A172 (cell line): Measurements from ENCODE around the gene ELK4. TPM values are rescaled to one million over a fixed set of nuclear protein-coding genes. Genes with fewer than 3 reads are reported as not detected.

Source experiments
- DNase-seq: peaks from one replicate; pipeline ENCODE4 v3.0.0-alpha.2; 2015; ENCODE audit warnings: low spot score
- total RNA-seq: library from RNA; depleted of rRNA; stranded (reverse); fragments of >200 nt; shearing (Covaris generic); gene quantifications from 2 replicates; pipeline ENCODE4 v1.2.3, GENCODE V29; 2014; rRNA removed

ELK4 gene
- total RNA-seq, result 17.7 and 18.4 TPM in 2 replicates

GRCh38 chr1:205631768-205632668 lies at the start of gene ELK4:
Gene ELK4 (minus strand): TSS chr1:205632011. CDS start chr1:205623882, 8,129 bp downstream.
- DNase-seq, result peak; percentile 96

GRCh38 chr1:205681364-205681763 lies 49.6 kb upstream of the ELK4 start:
- DNase-seq, result no peak

DNA sequence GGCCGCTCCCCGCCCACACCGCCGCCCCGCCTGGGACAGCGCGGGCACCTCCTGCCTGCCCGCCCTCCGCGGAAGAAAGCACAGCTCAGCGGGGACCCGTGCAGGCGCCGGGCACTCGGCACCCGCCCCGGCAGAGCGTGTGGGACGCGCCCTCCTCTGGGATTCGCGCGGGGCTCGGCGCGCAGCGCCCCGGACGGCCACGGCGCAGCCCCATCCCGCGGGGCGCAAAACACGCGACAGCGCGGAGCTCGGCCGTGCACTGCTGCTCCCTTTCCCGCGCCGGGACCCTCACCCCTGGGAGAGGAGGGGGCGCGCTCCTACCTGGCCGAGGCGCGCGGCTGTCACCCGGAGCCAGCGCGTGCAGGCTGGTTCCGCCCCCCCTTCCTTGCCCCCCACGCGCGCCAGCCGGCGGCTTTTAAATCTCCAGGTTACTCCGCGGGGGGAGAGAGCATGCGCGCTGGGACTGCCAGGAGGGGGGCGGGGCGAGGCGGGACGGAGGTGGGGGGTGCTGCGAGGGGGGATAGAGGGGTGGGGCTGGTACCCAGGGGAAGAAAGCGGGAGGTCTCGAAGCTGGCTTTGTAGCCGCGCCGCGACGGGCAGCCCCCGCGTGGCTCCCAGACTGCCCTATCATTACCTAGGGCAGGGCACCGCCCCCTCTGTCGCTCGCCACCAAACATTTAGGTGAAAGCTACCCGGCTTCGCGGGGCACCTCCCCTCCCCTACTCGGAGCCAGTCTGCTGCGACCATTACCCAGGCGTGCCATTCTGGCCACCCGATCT lies 48.5 kb upstream of the ELK4 start, which contains the start of gene SLC45A3:
Gene SLC45A3, minus strand, starts transcription at position 437 of the 779 bp plus-strand sequence. CDS start 15,853 bp downstream, outside the sequence.
- DNase-seq, result no peak

DNA sequence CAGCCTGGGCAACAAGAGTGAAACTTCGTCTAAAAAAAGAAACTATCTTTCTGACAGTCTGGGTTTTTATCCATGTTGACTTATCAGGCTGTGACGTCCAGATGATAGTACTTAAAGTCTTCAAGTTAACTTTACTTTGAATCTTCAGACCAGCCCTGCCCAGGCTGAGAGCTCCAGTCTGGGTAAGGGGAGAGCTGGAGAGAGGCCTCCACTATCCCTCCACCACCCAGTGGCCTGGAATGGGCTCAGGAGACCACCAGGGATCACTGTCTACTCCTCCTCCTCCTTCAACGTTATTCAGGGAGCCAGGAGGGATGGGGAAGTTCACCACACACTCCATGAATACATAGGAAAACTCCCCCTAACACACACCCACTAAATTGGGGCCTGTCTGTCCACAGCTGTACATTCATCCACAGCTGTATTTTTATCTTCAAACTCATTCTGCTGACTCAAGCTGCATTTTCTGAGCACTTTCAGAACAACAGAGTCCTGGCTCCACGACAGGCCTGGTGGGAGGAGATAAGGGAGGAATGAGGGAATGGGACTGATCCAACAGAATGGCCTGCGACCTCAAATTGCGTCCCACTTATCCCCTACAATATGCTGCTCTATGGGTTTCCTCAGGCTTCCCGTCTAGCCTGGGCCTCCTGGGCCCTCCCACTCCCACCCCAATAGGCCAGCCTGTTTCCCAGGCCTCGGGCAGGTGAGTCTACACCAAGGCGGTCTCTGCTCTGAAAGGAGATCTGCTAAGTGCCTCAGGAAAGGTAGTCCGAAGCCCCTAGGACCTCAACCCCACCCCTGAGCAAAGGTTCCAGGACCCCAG lies 46.7 kb upstream of the ELK4 start:
- DNase-seq, result no peak

DNA sequence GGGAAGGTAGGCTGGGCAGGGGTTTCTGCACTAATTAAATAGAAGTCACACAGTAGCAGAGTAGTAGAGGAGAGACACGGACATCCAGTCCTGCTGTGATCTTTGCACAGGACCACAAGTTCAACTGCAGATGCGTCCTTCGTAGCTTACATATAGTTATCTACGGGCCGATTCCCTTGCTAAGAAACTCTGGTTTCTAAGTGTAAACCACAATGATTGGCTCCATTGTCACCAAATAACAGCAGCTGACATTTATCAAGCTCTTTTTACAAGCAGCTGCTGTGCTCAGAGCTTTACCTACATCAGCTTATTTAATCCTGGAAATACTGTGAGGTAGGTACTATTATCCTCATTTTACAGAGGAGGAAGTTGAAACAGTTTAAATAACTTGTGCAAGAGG lies 45.4 kb upstream of the ELK4 start:
- DNase-seq, result no peak

DNA sequence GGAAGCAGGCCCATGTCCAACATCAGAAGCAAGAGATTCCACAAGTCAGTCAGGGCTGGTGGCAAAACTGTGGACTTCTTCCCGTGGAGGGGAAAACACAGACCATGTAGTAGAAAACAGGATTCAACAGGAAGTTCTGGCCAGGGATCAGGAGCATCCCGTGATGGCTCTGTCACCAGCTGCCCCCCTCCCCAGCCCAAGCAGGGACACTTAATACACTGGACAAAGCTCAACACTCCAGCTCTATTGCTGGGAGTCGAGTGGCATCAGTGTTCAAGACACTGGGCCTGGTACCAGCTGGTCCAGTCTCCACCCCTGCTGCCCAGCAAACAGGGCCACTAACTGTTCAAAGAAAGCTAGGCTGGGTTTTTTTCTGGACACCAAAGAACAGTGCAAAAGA lies 44.8 kb upstream of the ELK4 start:
- no peak for DNase-seq

GRCh38 chr1:205676002-205676401 lies 44.2 kb upstream of the ELK4 start:
- DNase-seq, result no peak

- no peak for DNase-seq
Measured at GRCh38 chr1:205675247-205675646, 43.4 kb upstream of the ELK4 start.

DNA sequence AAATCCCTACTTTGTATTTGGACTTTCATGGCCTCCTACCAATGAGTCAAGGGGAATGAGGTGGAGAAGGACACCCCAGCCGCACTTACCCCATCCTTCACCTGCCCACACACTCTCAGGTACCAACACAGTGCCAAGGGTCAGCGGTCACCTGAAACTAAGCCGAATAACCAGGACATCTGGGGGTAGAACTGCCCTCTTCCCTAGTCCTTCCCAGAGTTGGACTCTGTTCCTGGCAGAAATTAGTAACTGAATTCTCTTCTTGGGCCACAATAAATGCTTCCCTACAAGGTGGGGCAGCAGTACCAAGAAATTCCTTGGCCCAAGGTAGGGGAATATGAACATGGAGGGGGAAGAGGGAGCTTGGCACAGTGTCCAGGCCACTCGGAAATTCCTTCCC lies 41.2 kb upstream of the ELK4 start:
- no peak for DNase-seq

- DNase-seq, result no peak
Measured at GRCh38 chr1:205672395-205672889, 40.6 kb upstream of the ELK4 start.

DNA sequence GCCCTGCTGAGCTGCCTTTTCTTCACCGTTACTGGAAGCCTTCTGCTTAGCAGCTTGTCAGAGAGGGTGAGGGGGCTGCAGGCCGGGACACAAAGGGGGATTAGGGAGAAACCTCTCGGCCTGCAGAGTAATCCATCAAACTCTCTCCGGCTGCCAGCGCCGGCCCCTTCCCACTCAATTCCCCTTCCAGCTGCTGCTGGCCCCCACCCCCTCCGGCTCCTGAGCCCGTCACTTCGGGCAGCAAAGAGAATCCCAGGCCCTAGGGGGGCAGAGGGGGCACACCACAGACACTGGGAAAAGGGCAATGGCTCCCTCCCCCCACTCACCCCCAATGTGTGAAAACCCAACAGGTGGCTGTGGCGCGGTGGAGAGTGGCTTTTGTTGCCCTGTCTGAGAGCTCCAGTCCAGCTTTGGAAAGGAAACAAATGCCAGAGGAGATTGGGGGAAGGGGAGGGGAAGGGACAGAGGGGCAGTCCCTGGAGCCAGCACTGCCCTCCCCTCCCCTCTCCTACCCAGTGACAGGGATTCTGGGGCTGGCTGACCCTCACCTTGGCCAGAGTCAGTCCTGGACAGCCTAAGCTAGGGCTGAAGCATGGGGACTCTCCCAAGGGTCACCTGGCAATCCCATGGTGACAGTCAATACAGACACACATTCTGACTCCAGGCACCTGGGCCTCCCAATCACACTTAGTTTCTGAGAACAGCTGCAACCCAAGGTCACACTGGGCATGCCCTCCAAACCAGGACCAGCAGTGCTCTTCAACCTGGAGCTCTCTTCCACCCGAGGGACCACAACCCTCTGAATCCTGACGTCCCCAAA lies 39.0 kb upstream of the ELK4 start:
- DNase-seq, result no peak

GRCh38 chr1:205670150-205670446 lies 38.3 kb upstream of the ELK4 start:
- DNase-seq, result no peak

- DNase-seq, result peak; percentile 46
Measured at GRCh38 chr1:205669341-205670149, 37.7 kb upstream of the ELK4 start.

- no peak for DNase-seq
Measured at GRCh38 chr1:205668951-205669340, 37.1 kb upstream of the ELK4 start.

DNA sequence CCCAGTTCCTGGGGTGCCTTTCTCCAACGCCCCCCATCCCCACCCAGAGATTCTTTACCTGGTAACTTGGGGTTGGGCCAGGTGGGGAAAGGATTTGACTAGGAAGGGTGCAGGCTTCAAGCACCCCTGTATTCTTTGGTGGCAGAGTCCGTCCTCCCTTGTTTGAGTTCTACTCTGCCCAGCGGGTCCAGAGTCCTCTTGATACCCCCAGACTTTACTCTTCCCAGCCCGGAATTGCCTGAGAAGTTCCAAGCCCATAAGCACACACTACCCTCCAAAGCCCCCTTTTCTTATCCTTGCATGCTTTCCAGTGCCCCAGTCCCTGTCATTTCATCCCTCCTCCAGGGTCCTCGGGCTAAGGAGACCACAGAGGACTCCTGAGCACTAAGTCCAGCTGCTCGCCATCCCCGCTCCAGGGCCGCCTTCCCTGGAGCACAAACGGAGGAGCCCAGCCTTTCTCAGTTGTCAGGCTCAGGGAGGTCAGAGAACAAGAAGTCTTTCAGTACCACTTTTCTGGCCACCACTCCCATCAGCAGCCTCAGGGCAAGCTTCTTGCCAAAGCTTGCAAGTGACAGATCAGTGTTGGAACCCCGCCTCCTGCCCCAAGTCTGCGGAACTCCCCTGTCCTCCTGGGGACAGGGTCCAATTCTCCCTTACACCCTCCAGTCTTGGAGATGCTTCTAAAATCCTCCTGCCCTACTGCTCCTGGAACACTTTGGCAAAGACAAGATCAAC lies 36.3 kb upstream of the ELK4 start:
- DNase-seq, result no peak

- no peak for DNase-seq
Measured at GRCh38 chr1:205666372-205667166, 34.8 kb upstream of the ELK4 start.

GRCh38 chr1:205665201-205666045 lies 33.6 kb upstream of the ELK4 start:
- no peak for DNase-seq
